ENCODE measurements around the gene KIR3DL3. TPM values are rescaled to one million over a fixed set of nuclear protein-coding genes. Genes with fewer than 3 reads are reported as not detected.
"Not testable (repeated sequence)": the region's sequence is repeated elsewhere in the genome, so short reads cannot be mapped to it uniquely, and the experiment has no call there.

KIR3DL3 gene
- total RNA-seq, 1 donor from 2014 or later: not detected

- DNase-seq (ENCODE audit: low read depth in 2 of 2): not testable (repeated sequence)
Observed at GRCh38 chr19:54775830-54776229, 51.6 kb downstream of the KIR3DL3 start.

GRCh38 chr19:54777851-54778250, 53.6 kb downstream of the KIR3DL3 start:
- DNase-seq (ENCODE audit: low read depth in 2 of 2): not testable (repeated sequence)

- not testable (repeated sequence) for DNase-seq (ENCODE audit: low read depth in 2 of 2)
Observed at GRCh38 chr19:54778896-54779295, 54.7 kb downstream of the KIR3DL3 start.

- DNase-seq (ENCODE audit: low read depth in 2 of 2): not testable (repeated sequence)
Observed at GRCh38 chr19:54782916-54783315, 58.7 kb downstream of the KIR3DL3 start.

Other genes starting within 250 kb of the KIR3DL3 start
- not detected in 2 replicates for gene LAIR2, start 221.6 kb upstream of the KIR3DL3 start, total RNA-seq
- gene LILRA2, start 150.7 kb upstream of the KIR3DL3 start, total RNA-seq: not detected in 2 replicates
- gene LILRA1, start 130.8 kb upstream of the KIR3DL3 start, total RNA-seq: not detected in 2 replicates
- gene LILRB1, start 94.0 kb upstream of the KIR3DL3 start, total RNA-seq: not detected in 2 replicates
- not detected in 2 replicates for gene LILRB4, start 61.5 kb upstream of the KIR3DL3 start, total RNA-seq
- not detected in 2 replicates for gene KIR2DL3, start 14.1 kb downstream of the KIR3DL3 start, total RNA-seq
- not detected in 2 replicates for gene KIR2DL1, start 45.4 kb downstream of the KIR3DL3 start, total RNA-seq
- gene KIR2DL4, start 79.2 kb downstream of the KIR3DL3 start, total RNA-seq: not detected in 2 replicates
- not detected in 2 replicates for gene KIR3DL1, start 92.0 kb downstream of the KIR3DL3 start, total RNA-seq
- gene KIR2DS4, start 108.2 kb downstream of the KIR3DL3 start, total RNA-seq: not detected in 2 replicates
- gene KIR3DL2, start 126.0 kb downstream of the KIR3DL3 start, total RNA-seq: not detected in 2 replicates
- gene FCAR, start 149.8 kb downstream of the KIR3DL3 start, total RNA-seq: not detected in 2 replicates
- gene NCR1, start 181.7 kb downstream of the KIR3DL3 start, total RNA-seq: not detected in 2 replicates
- gene NLRP7, start 223.1 kb downstream of the KIR3DL3 start, total RNA-seq: not detected in 2 replicates
- gene NLRP2, start 241.9 kb downstream of the KIR3DL3 start, total RNA-seq: 0.22 and 2.6 TPM in 2 replicates